Kidney (tissue), 14 donors: ENCODE results near the gene STAG2. TPM values are rescaled to one million over a fixed set of nuclear protein-coding genes. Genes with fewer than 3 reads are reported as not detected.
"Not testable (repeated sequence)": the region's sequence is repeated elsewhere in the genome, so short reads cannot be mapped to it uniquely, and the experiment has no call there.

Experiments used
- DNase-seq, 5 donors: peaks; one replicate each; pipeline ENCODE4 v3.0.0-alpha.2; 2013 to 2020
- FAIRE-seq: peaks from 2 replicates; lab custom pipeline; 2012; peaks lifted over from hg19 to GRCh38; lab: Jason Lieb, UNC
- H3K27ac ChIP-seq, 2 donors: one replicate each; pipeline ENCODE4 v1.7.0; 2013; ENCODE audit warnings: low read depth in 2 of 2, low read length in 2 of 2, inconsistent platforms in 1 of 2
- H3K27me3 ChIP-seq: one replicate; pipeline ENCODE4 v1.7.1; 2013; ENCODE audit warnings: low read length, inconsistent platforms; ENCODE audit not compliant: control insufficient read depth, insufficient read depth
- H3K36me3 ChIP-seq, 3 donors: one replicate each; pipeline versions ENCODE4 v1.7.0 to v1.7.1; 2013; ENCODE audit warnings: low read length in 3 of 3, control low read depth in 1 of 3, inconsistent platforms in 1 of 3; ENCODE audit not compliant: insufficient read depth in 3 of 3, control insufficient read depth in 2 of 3
- H3K4me1 ChIP-seq, 3 donors: one replicate each; pipeline versions ENCODE4 v1.7.0 to v1.7.1; 2013; ENCODE audit warnings: low read length in 3 of 3, inconsistent platforms in 1 of 3, low read depth in 1 of 3; ENCODE audit not compliant: control insufficient read depth in 2 of 3, insufficient read depth in 2 of 3
- H3K4me3 ChIP-seq, 3 donors: one replicate each; pipeline versions ENCODE4 v1.7.0 to v1.8.1; 2013; ENCODE audit warnings: low read length in 3 of 3, control low read depth in 1 of 3, inconsistent platforms in 1 of 3
- H3K9ac ChIP-seq, 3 donors: one replicate each; pipeline versions ENCODE4 v1.7.0 to v1.7.1; 2013; ENCODE audit warnings: low read length in 3 of 3, control low read depth in 1 of 3, inconsistent platforms in 1 of 3
- H3K9me3 ChIP-seq, 3 donors: one replicate each; pipeline versions ENCODE4 v1.7.0 to v1.7.1; 2013; ENCODE audit warnings: low read length in 3 of 3, control low read depth in 1 of 3, inconsistent platforms in 1 of 3; ENCODE audit not compliant: control insufficient read depth in 2 of 3, insufficient read depth in 1 of 3
- intact Hi-C: fragments of 100-400 bp; cut with DNase I; formaldehyde crosslinking; loops from one replicate; pipeline ENCODE4 v1.11.1; 2022
- polyA plus RNA-seq: library from polyadenylated mRNA; stranded (reverse); fragments of 350-450 nt; fragmentation: Illumina TruSeq; extraction: RNeasy Lipid Tissue Mini Kit (QIAGEN cat#74804); gene quantifications from one replicate; pipeline ENCODE4 v1.2.3, GENCODE V29; 2014; ENCODE audit warnings: low read depth, low replicate concordance; ENCODE audit not compliant: insufficient read depth
- total RNA-seq: library from RNA; stranded (reverse); fragmentation: NEBNext Ultra II Directional; extraction: Animal tissue kit (Norgen Biotek cat#: 25700); gene quantifications from one replicate; pipeline ENCODE4 v1.2.1, GENCODE V29; 2021
- TF ChIP-seq, protein P1 (sequence below): IDR thresholded peaks from 3 replicates; pipeline ENCODE4 v1.5.1; 2012; ENCODE audit warnings: mild to moderate bottlenecking, moderate library complexity, borderline replicate concordance; ENCODE audit not compliant: insufficient read depth; ENCODE audit errors: extremely low read depth
- donor health status: control.
- donor health status: control.
- donor health status: control.
- donor health status: control.
- donor health status: control.
- donor health status: DM: yes; HTN: yes; CAD: no.
- donor health status: Normal renal cell carcinoma (clear cell type).

STAG2 gene
- total and polyA plus RNA-seq, 2 donors from 2014 or later: 18.2 to 66.0 TPM

DNA sequence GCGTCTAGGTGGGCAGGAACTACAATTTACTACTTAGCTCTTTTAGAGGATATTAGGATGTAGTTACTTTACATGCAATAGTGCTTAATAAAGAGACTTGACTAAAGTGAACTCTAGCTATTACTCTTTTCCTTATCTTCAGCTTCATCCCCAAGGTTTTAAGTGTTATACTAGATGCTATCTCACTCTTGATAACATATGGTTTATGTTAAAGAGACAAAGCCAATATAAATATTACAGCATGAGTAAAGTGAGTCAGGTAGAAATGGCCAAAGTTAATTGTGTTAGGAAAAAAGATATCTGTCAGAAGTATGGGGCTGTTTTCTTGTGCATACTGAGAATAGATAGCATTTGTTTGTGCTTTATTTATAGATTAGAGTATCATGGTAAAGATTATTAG is 80.5 kb downstream of the STAG2 start:
- no peaks in the 10 kb centered on the region for H3K4me1 ChIP-seq
- no peak overlapping the region for H3K27ac ChIP-seq
- H3K27me3 ChIP-seq: no peaks in the 10 kb centered on the region
- H3K36me3 ChIP-seq: peaks cover 0 to 3% (median 0%) of the 10 kb centered on the region in 3 donors
- no peaks in the 10 kb centered on the region for H3K9me3 ChIP-seq
- TF ChIP-seq, protein P1, sequence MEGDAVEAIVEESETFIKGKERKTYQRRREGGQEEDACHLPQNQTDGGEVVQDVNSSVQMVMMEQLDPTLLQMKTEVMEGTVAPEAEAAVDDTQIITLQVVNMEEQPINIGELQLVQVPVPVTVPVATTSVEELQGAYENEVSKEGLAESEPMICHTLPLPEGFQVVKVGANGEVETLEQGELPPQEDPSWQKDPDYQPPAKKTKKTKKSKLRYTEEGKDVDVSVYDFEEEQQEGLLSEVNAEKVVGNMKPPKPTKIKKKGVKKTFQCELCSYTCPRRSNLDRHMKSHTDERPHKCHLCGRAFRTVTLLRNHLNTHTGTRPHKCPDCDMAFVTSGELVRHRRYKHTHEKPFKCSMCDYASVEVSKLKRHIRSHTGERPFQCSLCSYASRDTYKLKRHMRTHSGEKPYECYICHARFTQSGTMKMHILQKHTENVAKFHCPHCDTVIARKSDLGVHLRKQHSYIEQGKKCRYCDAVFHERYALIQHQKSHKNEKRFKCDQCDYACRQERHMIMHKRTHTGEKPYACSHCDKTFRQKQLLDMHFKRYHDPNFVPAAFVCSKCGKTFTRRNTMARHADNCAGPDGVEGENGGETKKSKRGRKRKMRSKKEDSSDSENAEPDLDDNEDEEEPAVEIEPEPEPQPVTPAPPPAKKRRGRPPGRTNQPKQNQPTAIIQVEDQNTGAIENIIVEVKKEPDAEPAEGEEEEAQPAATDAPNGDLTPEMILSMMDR: no peak
- DNase-seq (no peak), FAIRE-seq (no peak)
- intact Hi-C loops: no loop called here
- H3K9ac ChIP-seq: no peak overlapping the region
- no peak overlapping the region for H3K4me3 ChIP-seq

DNA sequence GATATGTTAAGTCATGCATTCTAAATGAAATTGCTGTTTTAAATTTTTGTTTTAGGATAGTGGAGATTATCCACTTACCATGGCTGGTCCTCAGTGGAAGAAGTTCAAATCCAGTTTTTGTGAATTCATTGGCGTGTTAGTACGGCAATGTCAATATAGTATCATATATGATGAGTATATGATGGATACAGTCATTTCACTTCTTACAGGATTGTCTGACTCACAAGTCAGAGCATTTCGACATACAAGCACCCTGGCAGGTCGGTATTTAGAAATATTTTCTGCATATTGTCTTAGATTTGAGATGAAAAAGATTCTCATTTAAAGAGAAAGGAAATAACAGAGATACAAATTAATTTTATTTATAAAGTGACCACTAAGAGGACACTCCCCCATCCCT is 83.6 kb downstream of the STAG2 start:
- no peak for DNase-seq
- TF ChIP-seq, protein P1: no peak
- intact Hi-C loops: no loop called here
- no peak for FAIRE-seq
- H3K36me3 ChIP-seq: peaks cover 0 to 8% (median 3%) of the 10 kb centered on the region in 3 donors
- H3K9me3 ChIP-seq: no peaks in the 10 kb centered on the region
- H3K4me1 ChIP-seq: no peaks in the 10 kb centered on the region
- no peak overlapping the region for H3K27ac ChIP-seq
- H3K4me3 ChIP-seq: no peak overlapping the region
- H3K27me3 ChIP-seq: no peaks in the 10 kb centered on the region
- no peak overlapping the region for H3K9ac ChIP-seq

DNA sequence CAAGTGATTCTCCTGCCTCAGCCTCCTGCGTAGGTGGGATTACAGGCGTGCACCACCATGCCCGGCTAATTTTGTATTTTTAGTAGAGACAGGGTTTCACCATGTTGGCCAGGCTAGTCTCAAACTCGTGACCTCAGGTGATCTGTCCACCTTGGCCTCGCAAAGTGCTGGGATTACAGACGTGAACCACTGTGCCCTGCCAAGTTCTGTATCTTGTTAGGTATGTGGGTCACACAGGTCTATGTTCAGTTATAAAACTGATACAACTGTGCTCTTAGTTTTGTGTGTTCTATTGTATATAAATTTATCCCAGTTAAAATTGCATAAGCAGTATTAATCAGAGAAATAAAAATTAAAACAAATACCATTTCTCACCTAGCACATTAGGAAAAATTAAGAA is 122.9 kb downstream of the STAG2 start:
- H3K9ac ChIP-seq, H3K4me3 ChIP-seq, FAIRE-seq, intact Hi-C loops, H3K9me3 ChIP-seq, H3K27me3 ChIP-seq, DNase-seq, H3K27ac ChIP-seq, H3K4me1 ChIP-seq: not testable (repeated sequence)
- peaks cover 0 to 20% (median 3%) of the 10 kb centered on the region in 3 donors for H3K36me3 ChIP-seq

DNA sequence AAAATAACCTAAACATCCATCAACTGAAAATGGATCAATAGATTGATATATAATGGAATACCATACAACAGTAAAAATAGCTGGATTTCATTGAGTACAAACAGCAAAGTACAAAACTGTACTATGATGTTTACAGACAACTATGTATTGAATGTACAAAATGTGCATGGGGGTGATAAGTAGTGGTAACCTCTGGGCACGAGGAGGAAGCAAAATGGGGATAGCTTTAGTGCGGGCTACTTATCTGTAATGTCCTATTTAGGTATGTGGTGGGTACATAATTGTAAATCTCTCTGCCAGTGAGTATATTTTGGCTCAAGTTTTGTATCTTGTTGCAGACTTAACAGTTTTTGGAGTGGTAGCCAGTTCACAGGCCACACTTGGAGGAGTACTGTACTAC is 123.6 kb downstream of the STAG2 start:
- no peak for FAIRE-seq
- intact Hi-C loops: no loop called here

More for the DNA sequence above, 123.6 kb downstream of the STAG2 start:
- Histone ChIP-seq H3K9ac (no peak overlapping the region), H3K27ac (no peak overlapping the region), H3K36me3 (peaks cover 0 to 20% (median 4%) of the 10 kb centered on the region in 3 donors), H3K27me3 (no peaks in the 10 kb centered on the region), H3K4me3 (no peak overlapping the region), H3K4me1 (no peaks in the 10 kb centered on the region), H3K9me3 (no peaks in the 10 kb centered on the region)
- no peak for DNase-seq
- TF ChIP-seq, protein P1: no peak
